Stimulated activated CD8-positive, alpha-beta memory T cell treated with anti-CD3 and anti-CD28 coated beads, Interleukin-4, amount 100 ng/mL, for 1 hour (primary cell): ENCODE results near the gene TSPAN9.

ENCODE experiments used
- DNase-seq, 2 donors: peaks; one replicate each; pipeline ENCODE4 v3.0.0-alpha.2; 2020; ENCODE audit warnings: low read depth in 2 of 2, low spot score in 1 of 2

The TSPAN9 gene

GRCh38 chr12:3247629-3248161 lies 170.5 kb downstream of the TSPAN9 start:
- DNase-seq, result no peak

GRCh38 chr12:3249081-3249800 lies 172.1 kb downstream of the TSPAN9 start:
- DNase-seq, result no peak

GRCh38 chr12:3250034-3250433 lies 172.9 kb downstream of the TSPAN9 start:
- no peak for DNase-seq

GRCh38 chr12:3250576-3250975 lies 173.4 kb downstream of the TSPAN9 start:
- no peak for DNase-seq

GRCh38 chr12:3251067-3251466 lies 173.9 kb downstream of the TSPAN9 start:
- DNase-seq, result no peak

- DNase-seq, result no peak
These were observed 174.5 kb downstream of the TSPAN9 start for GRCh38 chr12:3251691-3252090.

- DNase-seq, result no peak
These were observed 175.3 kb downstream of the TSPAN9 start for GRCh38 chr12:3252450-3252891.

GRCh38 chr12:3253682-3254275 lies 176.6 kb downstream of the TSPAN9 start:
- DNase-seq, result no peak

- DNase-seq, result no peak
These were observed 177.9 kb downstream of the TSPAN9 start for GRCh38 chr12:3255057-3255456.

- DNase-seq, result no peak
These were observed 179.0 kb downstream of the TSPAN9 start for GRCh38 chr12:3256103-3256631.

- DNase-seq, result no peak
These were observed 180.2 kb downstream of the TSPAN9 start for GRCh38 chr12:3257411-3257810.

- DNase-seq, result no peak
These were observed 182.8 kb downstream of the TSPAN9 start for GRCh38 chr12:3259973-3260372.

GRCh38 chr12:3261782-3262359 lies 184.7 kb downstream of the TSPAN9 start:
- DNase-seq, result no peak

- DNase-seq, result no peak
These were observed 185.3 kb downstream of the TSPAN9 start for GRCh38 chr12:3262470-3262869.

GRCh38 chr12:3263282-3263681 lies 186.1 kb downstream of the TSPAN9 start:
- no peak for DNase-seq

- no peak for DNase-seq
These were observed 187.1 kb downstream of the TSPAN9 start for GRCh38 chr12:3263939-3264922.

- DNase-seq, result no peak
These were observed 188.2 kb downstream of the TSPAN9 start for GRCh38 chr12:3265406-3265805.

GRCh38 chr12:3266638-3267037 lies 189.5 kb downstream of the TSPAN9 start:
- DNase-seq, result no peak

GRCh38 chr12:3267690-3268089 lies 190.5 kb downstream of the TSPAN9 start:
- DNase-seq, result no peak

GRCh38 chr12:3269594-3269993 lies 192.4 kb downstream of the TSPAN9 start:
- DNase-seq, result no peak

GRCh38 chr12:3271146-3271545 lies 194.0 kb downstream of the TSPAN9 start:
- no peak for DNase-seq
